H1 (cell line): ENCODE data around the gene SSPN. TPM values are rescaled to one million over a fixed set of nuclear protein-coding genes. Genes with fewer than 3 reads are reported as not detected.

Source experiments
- CHD2 ChIP-seq: IDR thresholded peaks from 2 replicates; pipeline ENCODE4 v1.6.1; 2012; ENCODE audit warnings: low read length, improper control_type of control experiment
- CHD7 ChIP-seq: fragments of 300-600 bp; sonication (generic); IDR thresholded peaks from 2 replicates; pipeline ENCODE4 v1.7.1; 2012; ENCODE audit warnings: low read length, moderate library complexity, mild to moderate bottlenecking, inconsistent platforms; ENCODE audit not compliant: insufficient replicate concordance
- CREB1 ChIP-seq: IDR thresholded peaks from 2 replicates; pipeline ENCODE4 v1.6.1; 2012; ENCODE audit warnings: inconsistent platforms
- EZH2 ChIP-seq: fragments of 200-600 bp; sonication (generic); IDR thresholded peaks from 2 replicates; pipeline ENCODE4 v1.7.1; 2012; ENCODE audit warnings: low read depth, mild to moderate bottlenecking, moderate library complexity, low read length, inconsistent platforms; ENCODE audit not compliant: severe bottlenecking
- HDAC2 ChIP-seq, 2 experiments: fragments of 300-600 bp in 1 of 2; sonication (generic) in 1 of 2; IDR thresholded peaks; 2 replicates each; pipeline ENCODE4 v1.6.1; 2011 to 2012; ENCODE audit warnings: low read depth in 2 of 2, low read length in 2 of 2, mild to moderate bottlenecking in 2 of 2, moderate library complexity in 2 of 2, borderline replicate concordance in 1 of 2, inconsistent platforms in 1 of 2
- KDM1A ChIP-seq: fragments of 200-600, 300-600 bp; sonication (generic); IDR thresholded peaks from 2 replicates; pipeline ENCODE4 v1.7.1; 2016; ENCODE audit warnings: mild to moderate bottlenecking, low read length, borderline replicate concordance
- KDM5A ChIP-seq: fragments of 200-600 bp; IDR thresholded peaks from 2 replicates; pipeline ENCODE4 v1.7.1; 2012; ENCODE audit warnings: mild to moderate bottlenecking, low read length, inconsistent platforms, mixed read lengths
- SIX5 ChIP-seq: IDR thresholded peaks from 2 replicates; pipeline ENCODE4 v1.6.1; 2011; ENCODE audit warnings: mild to moderate bottlenecking, low read depth, low read length
- TAF1 ChIP-seq: IDR thresholded peaks from 2 replicates; pipeline ENCODE4 v1.6.1; 2011; ENCODE audit warnings: mild to moderate bottlenecking, low read depth, low read length
- YY1 ChIP-seq: IDR thresholded peaks from 2 replicates; pipeline ENCODE4 v1.6.1; 2011; ENCODE audit warnings: low read depth, mild to moderate bottlenecking, low read length
- polyA plus RNA-seq, 7 experiments: library from polyadenylated mRNA; depleted of rRNA in 3 of 7; stranded (reverse) in 5 of 7; unstranded in 2 of 7; fragments of >200 nt in 5 of 7; fragments of 200-250 nt in 2 of 7; gene quantifications; 1 replicate in 5 of 7; 2 replicates in 1 of 7; 4 replicates in 1 of 7; pipeline versions ENCODE4 v1.2.1 to v1.2.3, GENCODE V29; 2011 to 2013; ENCODE audit warnings: missing spikeins in 2 of 7, mixed read lengths in 2 of 7
- total RNA-seq: library from RNA; stranded (reverse); fragmentation: NEBNext Ultra II Directional; extraction: Animal tissue kit (Norgen Biotek cat#: 25700); gene quantifications from 2 replicates; pipeline ENCODE4 v1.2.1, GENCODE V29; 2021

SSPN gene
- total and polyA plus RNA-seq, 2 of the 8 experiments (the other 6 are each of a cell fraction or from before 2014, with no cell fraction given): 0.86 to 1.8 TPM

GRCh38 chr12:26239852-26240815 lies 44.8 kb downstream of the SSPN start (continued):
- no peak for TF ChIP-seq CHD7
- TF ChIP-seq YY1: no peak
- TF ChIP-seq SIX5: no peak
- no peak for TF ChIP-seq HDAC2 (IDR thresholded peaks at IDR 0.05; ENCODE audit: borderline replicate concordance in 1 of 2, low read depth in 2 of 2, low read length in 2 of 2)
- TF ChIP-seq CHD2: no peak
- no peak for TF ChIP-seq CREB1
- no peak for TF ChIP-seq EZH2
- no peak for TF ChIP-seq TAF1
- no peak for TF ChIP-seq KDM5A
- TF ChIP-seq KDM1A: no peak
